Hippocampal formation (tissue), 2 donors: ENCODE data around the gene C12orf43.
A peak's percentile ranks its signal among the peaks of the same experiment; 100 is the strongest.

Source experiments
- DNase-seq, 2 donors: peaks; one replicate each; lab custom pipeline; 2025; lab: John Stamatoyannopoulos, UW

Gene C12orf43

GRCh38 chr12:121030576-121031212, 14.4 kb upstream of the C12orf43 start:
- DNase-seq: no peak

GRCh38 chr12:121026274-121027045, 10.2 kb upstream of the C12orf43 start:
- no peak for DNase-seq

GRCh38 chr12:121025442-121026226, 9.3 kb upstream of the C12orf43 start:
- no peak for DNase-seq

- no peak for DNase-seq
Measured at GRCh38 chr12:121023799-121024198, 7.5 kb upstream of the C12orf43 start.

GRCh38 chr12:121022713-121023112, 6.4 kb upstream of the C12orf43 start:
- no peak for DNase-seq

GRCh38 chr12:121021754-121022153, 5.5 kb upstream of the C12orf43 start:
- no peak for DNase-seq

- DNase-seq: no peak
Measured at GRCh38 chr12:121018860-121019617, 2.8 kb upstream of the C12orf43 start.

GRCh38 chr12:121017966-121018491, 1.7 kb upstream of the C12orf43 start:
- DNase-seq: no peak

- no peak for DNase-seq
Measured at GRCh38 chr12:121013715-121014114, 2.6 kb downstream of the C12orf43 start.

GRCh38 chr12:121011820-121012219, 4.5 kb downstream of the C12orf43 start:
- no peak for DNase-seq

GRCh38 chr12:121010860-121011259, 5.4 kb downstream of the C12orf43 start:
- DNase-seq: no peak

GRCh38 chr12:121009741-121010140, 6.5 kb downstream of the C12orf43 start:
- DNase-seq: peak in 1 of 2 donors; percentile 0

- DNase-seq: no peak
Measured at GRCh38 chr12:121008347-121009098, 7.8 kb downstream of the C12orf43 start.

GRCh38 chr12:121005346-121005815, 10.9 kb downstream of the C12orf43 start:
- no peak for DNase-seq

GRCh38 chr12:121004253-121004815, 12.0 kb downstream of the C12orf43 start:
- DNase-seq: no peak

- DNase-seq: no peak
Measured at GRCh38 chr12:121003650-121004049, 12.6 kb downstream of the C12orf43 start.

- DNase-seq: no peak
Measured at GRCh38 chr12:121001841-121002483, 14.3 kb downstream of the C12orf43 start.

GRCh38 chr12:121001060-121001459, 15.2 kb downstream of the C12orf43 start:
- DNase-seq: no peak

- DNase-seq: no peak
Measured at GRCh38 chr12:121000530-121000929, 15.8 kb downstream of the C12orf43 start.
